ENCODE data around the gene HDAC2.
A peak's percentile ranks its signal among the peaks of the same experiment; 100 is the strongest.
"Not testable (repeated sequence)": the region's sequence is repeated elsewhere in the genome, so short reads cannot be mapped to it uniquely, and the experiment has no call there.

The HDAC2 gene

GRCh38 chr6:113970805-113971676, at the start of gene HDAC2:
HDAC2 (minus strand) TSS chr6:113971148; CDS start chr6:113970908, 240 bp downstream.
- peak; percentile 81 for DNase-seq

DNA sequence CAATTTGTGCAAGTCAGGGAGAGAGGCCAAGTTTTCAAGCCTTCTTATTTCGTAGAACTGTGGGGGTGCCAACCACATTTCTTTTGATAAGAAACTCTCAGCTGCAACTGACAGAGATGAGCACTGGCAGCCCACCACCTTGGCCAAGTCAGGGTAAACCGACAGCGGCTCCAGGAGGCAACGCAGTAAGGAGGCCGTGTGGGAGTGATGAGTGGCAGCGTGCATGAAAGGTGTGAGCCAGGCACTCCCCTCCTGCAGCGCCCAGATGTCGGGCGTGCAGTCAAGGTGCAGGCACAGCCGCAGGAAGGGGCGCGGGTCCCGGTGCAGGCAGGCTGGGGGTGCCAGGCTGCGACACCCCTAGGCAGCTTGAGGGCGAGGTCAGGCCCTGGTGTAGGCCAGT, 49.2 kb upstream of the HDAC2 start:
- DNase-seq, result no peak

DNA sequence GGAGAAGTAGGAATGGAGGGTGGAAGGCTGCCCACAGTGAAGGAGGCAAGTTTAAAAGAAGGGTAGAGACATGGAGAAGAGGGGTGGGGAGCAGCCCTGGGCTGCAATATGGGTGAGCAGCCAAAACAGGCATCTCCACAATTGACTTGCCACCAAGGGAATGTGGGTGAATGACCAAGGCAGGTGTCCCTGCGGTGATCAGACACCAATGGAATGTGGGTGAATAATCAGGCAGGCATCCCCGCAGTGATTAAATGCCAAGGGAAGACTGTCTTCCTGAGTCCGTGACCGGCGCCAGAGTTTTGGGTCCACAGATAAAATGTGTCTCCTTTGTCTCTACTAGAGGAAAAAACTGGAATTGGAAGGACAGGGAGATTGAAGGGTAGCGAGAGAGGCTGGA, 46.2 kb upstream of the HDAC2 start:
- not testable (repeated sequence) for DNase-seq

- not testable (repeated sequence) for DNase-seq
Observed at GRCh38 chr6:114014106-114014505, 43.2 kb upstream of the HDAC2 start.

DNA sequence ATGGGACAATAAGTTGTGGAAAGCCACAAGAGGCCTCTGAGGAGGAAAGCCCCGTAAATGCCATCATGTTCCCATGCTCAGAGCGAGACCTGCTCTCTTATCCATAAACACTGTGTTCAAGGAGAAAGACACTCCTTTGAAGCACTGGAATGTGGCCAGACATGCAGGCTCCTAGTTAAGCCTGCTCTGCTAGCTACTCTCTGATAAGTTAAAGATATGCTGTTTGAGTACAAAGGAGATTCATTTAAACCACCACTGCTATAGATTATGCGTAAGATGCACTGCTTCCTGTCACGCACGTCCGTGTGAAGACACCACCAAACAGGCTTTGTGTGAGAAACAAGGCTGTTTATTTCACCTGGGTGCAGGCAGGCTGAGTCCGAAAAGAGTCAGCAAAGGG, 40.5 kb upstream of the HDAC2 start:
- not testable (repeated sequence) for DNase-seq

- no peak for DNase-seq
Observed at GRCh38 chr6:114010540-114010939, 39.6 kb upstream of the HDAC2 start.

GRCh38 chr6:114009192-114009591, 38.2 kb upstream of the HDAC2 start:
- no peak for DNase-seq

DNA sequence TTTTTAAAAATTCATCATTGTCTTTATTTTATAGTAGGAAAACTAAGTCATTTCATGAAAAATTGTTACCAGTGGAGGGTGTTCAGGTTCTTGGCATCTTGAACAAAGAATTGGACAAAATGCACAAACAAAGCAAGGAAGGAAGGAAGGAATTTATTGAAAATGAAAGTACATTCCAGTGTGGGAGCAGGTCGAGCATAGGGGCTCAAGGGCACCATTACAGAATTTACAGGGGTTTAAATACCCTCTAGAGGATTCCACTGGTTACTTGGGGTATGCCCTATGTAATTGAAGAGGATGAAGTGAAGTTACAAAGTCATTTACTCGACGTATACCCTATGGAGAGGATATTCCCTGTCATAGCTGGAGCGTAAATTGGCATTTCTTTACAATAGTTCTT, 37.4 kb upstream of the HDAC2 start:
- no peak for DNase-seq

- DNase-seq, result no peak
Observed at GRCh38 chr6:114007516-114007915, 36.6 kb upstream of the HDAC2 start.

DNA sequence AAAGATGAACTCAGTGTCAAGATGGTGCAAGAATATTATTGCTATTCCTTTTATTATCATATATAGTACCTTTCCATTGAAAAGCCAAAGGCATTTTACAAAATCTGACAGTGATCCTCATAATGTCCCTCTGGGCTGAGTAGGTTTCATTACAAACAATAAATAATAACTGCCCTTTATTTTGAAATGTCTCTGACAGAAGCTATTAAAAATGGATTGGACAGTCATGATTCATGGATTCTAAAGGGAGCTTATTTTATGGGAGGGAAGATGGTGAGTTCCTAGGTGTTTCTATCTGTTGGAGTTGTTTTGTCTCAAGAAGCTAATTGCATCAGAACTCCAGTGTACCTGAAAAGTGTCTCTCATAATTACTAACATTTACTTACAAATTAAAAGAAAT, 30.4 kb upstream of the HDAC2 start:
- no peak for DNase-seq

DNA sequence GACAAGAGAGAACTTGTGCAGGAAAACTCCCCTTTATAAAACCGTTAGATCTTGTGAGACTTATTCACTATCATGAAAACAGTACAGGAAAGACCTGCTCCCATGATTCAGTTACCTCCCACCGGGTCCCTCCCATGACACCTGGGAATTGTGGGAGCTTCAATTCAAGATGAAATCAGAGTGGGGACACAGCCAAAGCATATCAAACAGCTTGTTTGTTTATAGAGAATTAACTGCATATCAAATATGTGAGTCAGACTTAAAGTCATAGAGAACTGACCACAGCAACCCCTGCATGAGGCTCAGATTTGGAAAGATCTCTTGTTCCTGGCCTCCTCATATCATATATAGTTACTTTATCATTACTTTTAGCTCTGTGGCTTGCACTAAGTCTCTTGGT, 29.1 kb upstream of the HDAC2 start:
- DNase-seq, result peak; percentile 75

DNA sequence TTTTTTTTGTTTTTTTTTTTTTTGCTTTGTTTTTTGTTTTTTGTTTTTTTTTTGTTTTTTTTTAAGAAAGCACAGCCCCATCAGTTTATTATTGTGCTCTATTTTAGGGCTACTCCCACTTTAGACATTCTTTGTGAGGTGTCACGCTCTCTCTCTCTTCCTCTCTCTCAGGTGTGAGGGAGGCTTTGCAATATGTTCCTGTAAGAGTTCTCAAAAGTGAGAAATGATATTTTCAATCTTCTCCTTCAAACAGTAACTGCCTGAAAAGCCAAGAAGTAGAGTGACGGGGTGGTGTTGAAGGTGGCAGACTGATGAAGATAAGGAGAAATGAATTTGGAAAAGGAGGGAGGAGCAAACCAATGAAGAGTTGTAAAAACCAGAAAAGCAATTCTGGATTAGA, 28.3 kb upstream of the HDAC2 start:
- DNase-seq, result no peak

DNA sequence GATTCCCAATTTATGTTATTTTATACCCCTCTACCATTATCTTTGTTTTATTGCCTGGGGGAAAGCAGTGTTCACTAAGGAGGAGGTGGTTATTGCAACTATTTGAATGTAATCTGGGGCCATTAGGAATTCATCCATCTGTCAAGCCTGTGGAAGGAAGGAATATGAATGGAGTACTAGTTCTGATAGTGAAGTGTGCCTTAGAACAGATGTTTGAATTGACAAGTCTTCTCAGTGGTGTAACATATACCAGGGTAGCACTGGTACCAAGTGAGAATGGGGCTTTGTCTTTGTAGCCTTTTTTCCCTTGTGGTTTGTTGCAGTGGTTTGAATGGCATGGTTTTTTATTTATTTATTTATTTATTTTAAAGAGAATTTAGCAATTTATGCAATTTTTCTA, 27.9 kb upstream of the HDAC2 start:
- no peak for DNase-seq

GRCh38 chr6:113997116-113997515, 26.2 kb upstream of the HDAC2 start:
- peak; percentile 93 for DNase-seq

DNA sequence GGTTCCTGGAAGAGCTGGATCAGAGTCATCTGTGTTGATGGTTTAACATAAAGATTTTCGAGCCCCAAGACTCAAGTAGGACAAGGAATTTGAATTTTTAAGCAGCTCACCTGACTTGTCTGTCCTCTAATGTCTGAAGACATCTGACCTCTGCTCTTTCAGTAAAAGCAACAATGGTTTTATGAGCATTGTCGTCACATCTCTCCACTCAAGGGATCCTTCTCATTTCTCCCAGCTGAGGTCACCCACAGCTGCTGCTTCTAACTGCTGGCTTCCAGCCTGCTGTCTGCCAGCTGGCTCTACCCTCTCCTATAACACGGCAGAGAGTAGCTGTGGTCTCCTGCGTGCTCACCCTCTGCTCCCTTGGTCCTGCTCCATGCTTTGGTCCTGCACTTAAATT, 24.7 kb upstream of the HDAC2 start:
- DNase-seq, result peak; percentile 98

DNA sequence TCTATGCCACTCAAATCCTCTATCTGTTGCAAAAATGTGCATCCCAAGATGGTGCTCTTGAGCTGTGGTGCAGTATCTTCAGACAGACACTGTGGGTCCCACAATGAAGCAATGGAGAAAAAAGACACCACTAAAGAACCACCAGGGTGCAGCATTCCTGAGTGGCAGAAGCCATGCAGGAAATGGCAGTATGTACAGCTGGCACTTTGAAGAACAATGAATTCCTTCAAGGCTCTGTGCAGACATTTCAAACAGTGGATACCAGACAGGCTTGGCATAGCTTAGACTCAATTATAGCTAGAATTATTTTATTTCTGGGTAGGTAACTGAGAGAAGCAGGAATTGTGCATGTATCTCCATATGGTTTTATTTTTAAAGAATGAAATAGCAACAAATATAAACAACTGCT, 24.0 kb upstream of the HDAC2 start:
- DNase-seq, result peak; percentile 92

DNA sequence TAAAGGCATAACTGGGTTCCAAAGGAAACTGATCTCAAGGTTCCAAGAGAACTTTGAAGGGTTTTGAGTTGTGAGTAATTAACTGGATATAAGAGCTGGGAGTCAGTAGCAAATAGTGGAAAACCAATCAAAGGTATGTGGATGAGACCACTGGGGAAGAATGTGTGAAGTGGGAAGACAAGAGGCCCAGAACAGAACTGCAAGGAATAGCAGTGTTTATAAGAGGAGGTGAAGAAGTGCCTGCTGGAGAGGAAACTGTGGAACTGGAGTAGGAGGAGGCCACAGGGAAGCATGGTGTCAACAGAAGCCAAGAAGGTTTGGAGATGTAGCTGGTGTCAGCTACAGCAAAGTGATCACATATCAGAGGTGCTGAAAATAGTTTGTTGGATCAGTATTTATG, 18.7 kb upstream of the HDAC2 start:
- DNase-seq, result no peak

- DNase-seq, result not testable (repeated sequence)
Observed at GRCh38 chr6:113982675-113983074, 11.7 kb upstream of the HDAC2 start.

- no peak for DNase-seq
Observed at GRCh38 chr6:113982055-113982550, 11.2 kb upstream of the HDAC2 start.

- peak; percentile 22 for DNase-seq
Observed at GRCh38 chr6:113980937-113981554, 10.1 kb upstream of the HDAC2 start.

GRCh38 chr6:113979937-113980336, 9.0 kb upstream of the HDAC2 start:
- DNase-seq, result no peak

- DNase-seq, result no peak
Observed at GRCh38 chr6:113978084-113978675, 7.2 kb upstream of the HDAC2 start.

DNA sequence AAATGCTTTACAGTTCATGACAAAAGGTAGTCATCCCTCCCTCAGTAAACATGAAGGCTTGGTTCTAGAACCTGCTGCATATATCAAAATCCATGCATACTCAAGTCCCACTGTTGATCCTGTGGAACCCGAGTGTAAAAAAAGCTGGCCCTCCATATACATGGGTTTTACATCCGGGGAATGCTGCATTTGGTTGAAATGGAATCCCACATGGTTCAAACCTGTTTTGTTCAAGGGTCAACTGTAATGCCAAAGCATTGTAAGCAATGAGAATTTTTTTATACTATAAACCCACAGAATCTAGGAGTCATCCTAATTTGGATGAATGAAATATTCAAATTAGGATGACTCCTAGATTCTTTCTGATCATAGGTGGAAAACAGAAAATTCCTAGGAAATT, 5.9 kb upstream of the HDAC2 start:
- DNase-seq, result no peak

DNA sequence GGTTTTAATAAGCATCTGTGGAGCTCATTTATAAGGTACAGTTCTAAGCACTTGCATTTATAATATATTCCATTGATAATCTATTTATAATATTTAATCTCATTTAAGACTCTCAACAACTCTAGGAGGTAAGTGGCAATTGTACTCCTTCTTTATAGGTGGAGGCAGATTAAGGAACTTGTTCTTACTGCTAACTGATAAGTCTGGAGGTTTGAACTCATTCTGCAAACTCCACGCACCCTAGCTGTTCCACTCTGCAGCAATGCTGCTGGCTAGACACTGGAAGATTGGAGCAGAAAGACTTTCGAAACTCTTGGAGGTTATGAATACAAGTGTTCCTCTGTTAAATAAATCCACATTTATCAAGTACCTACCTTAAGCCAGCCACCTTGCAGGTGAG, 793 bp upstream of the HDAC2 start:
- DNase-seq, result no peak

All from HCEC 1CT (cell line).